HG02798 (cell line): ENCODE measurements around the gene PPM1E.
"Not testable (repeated sequence)": the region's sequence is repeated elsewhere in the genome, so short reads cannot be mapped to it uniquely, and the experiment has no call there.

Experiments used
- ATAC-seq: cut with Tn5 transposase; IDR thresholded peaks from one replicate; pipeline ENCODE4 v1.9.1; 2021; ENCODE audit warnings: mild to moderate bottlenecking; ENCODE audit not compliant: unreplicated experiment, poor library complexity

PPM1E gene

GRCh38 chr17:58755577-58756245 is at the start of gene PPM1E:
TSS of gene PPM1E (plus strand) at chr17:58755854.
- ATAC-seq: peak; percentile 74

DNA sequence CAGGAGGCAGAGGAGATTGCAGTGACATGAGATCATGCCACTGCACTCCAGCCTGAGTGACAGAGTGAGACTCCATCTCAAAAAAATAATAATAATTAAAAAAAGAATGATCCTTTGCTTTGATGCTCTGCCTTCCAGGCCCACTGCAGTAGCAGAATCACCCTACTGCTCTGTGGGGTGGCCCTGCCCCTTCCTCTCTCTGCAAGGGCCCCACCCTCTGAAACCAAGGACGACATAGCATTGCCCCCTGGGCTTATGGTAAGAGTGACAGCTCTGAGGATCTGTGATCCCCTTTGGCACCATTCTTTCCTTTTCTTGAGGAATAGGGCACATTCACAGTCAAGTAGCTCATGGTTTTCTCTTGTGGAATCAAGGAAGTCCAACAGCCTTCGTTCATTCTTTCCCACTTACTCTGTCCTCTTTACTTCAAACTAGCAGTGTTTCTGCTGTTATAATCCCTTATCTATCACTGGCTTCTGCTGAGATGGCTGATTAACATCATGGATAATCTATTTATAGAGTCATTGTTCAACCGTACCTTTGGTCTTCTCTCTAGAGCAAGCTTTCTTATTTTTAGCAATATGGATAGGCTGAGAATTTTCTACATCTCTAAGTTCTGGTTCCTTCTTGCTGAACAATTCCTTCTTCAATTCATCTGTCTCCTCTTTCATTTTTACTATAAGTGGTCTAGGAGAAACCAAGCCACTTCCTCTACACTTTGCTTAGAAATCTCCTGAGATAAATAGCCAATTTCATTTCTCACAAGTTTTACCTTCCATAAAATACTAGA is 49.1 kb upstream of the PPM1E start:
- ATAC-seq: peak; percentile 28

- no peak for ATAC-seq
These were observed 44.6 kb upstream of the PPM1E start for GRCh38 chr17:58710948-58711552.

GRCh38 chr17:58722274-58722673 is 33.4 kb upstream of the PPM1E start:
- ATAC-seq: no peak

DNA sequence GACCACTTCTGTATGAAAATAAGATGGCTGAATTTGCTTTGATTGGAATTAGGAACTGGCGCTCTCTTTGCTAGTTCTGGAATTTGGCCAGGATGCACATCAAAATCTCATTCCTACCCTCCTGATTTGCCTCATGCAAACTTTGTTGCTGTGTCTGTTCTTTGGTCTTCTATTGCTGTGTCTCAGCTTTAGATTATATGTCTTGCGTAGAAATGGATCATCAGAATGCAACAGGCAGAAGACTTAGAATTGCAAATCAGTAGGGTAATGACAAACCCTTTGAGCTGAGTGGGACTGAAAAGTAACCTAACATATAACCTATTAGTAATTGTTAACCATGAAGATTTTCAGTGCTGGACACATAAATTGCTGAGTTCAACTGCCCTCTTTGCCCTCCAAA is 33.0 kb upstream of the PPM1E start:
- no peak for ATAC-seq

DNA sequence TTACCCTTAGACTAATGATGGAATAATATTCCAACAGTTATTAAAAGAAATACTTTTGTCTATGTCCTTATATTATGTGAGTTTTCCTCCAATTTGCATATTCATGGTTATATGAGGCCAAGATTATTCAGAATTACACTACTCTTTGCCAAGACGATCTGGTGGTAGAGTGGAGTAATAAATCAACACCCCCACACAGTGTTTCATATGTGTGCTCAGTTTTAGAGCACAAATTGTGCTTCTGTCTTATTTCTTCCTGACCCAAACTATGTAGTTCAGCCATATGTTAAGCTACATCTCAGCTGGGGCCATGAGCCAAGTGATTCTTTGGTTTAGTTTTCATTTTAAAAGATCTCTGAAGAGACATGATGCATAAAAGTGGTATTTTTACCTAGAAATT is 26.9 kb upstream of the PPM1E start:
- no peak for ATAC-seq

DNA sequence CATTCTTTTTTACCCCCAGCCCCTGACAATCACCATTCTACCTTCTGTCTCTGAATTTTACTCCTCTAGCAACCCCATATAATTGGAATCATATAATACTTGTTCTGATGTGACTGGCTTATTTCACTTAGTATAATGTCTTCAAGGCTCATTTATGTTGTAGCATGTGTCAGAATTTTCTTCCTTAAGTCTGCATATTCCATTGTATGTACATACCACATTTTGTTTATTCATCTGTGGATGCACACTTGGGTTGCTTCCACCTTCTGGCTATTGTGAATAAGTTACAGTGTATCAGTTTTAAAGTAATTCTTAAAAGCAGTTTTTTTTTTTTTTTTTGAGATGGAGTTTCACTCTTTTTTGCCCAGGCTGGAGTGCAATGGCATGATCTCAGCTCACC is 24.7 kb upstream of the PPM1E start:
- no peak for ATAC-seq

GRCh38 chr17:58734040-58734439 is 21.6 kb upstream of the PPM1E start:
- ATAC-seq: no peak

DNA sequence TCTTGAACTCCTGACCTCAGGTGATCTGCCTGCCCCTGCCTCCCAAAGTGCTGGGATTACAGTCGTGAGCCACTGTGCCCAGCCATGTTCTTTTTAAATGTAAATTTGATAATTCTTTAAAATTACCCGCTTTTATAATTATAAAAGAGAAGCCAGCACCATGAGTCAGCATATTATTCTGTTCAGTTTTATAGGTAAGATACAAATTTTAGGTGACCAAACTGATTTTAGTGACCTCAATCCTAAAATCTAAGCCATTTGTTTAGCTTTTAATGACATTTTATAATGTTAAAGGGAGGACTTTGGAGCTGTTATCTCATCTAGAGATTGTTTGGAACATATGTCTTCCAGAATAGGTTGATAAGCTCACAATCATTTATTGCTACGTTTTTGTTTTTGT is 20.8 kb upstream of the PPM1E start:
- no peak for ATAC-seq

DNA sequence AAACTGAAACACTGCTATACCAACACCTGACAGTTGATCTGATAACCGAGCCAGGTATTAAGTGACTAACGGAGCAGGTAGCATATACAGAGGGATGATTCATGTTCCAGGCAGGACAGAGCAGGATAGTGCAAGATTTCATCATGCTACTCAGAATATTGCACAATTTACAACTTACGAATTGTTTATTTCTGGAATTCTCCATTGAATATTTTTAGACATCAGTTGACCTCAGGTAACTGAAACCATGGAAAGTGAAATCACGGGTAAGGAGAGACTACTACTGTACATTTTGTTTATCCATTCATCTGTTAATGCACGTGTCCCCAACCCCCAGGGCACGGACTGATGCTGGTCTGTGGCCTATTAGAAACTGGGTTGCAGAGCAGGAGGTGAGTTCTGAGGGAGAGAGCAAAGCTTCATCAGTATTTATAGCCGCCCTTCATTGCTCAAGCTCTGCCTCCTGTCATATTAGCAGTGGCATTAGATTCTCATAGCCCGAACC is 14.5 kb upstream of the PPM1E start:
- ATAC-seq: no peak

- ATAC-seq: no peak
These were observed 8.0 kb upstream of the PPM1E start for GRCh38 chr17:58747674-58748073.

DNA sequence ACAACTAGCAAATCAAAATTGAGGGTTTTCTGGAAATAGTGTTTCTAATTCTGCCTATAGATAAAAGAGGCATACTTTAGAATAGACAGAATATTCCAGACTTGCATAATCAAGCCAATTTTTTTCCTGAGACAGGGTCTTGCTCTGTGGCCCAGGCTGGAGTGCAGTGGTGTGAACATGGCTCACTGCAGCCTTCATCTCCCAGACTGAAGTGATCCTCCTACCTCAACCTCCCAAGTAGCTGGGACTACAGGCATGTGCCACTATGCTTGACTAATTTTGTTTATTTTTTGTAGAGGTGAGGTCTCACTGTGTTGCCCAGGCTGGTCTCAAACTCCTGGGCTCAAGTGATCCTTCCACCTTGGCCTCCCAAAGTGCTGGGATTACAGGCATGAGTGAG is 6.0 kb upstream of the PPM1E start:
- ATAC-seq: not testable (repeated sequence)

DNA sequence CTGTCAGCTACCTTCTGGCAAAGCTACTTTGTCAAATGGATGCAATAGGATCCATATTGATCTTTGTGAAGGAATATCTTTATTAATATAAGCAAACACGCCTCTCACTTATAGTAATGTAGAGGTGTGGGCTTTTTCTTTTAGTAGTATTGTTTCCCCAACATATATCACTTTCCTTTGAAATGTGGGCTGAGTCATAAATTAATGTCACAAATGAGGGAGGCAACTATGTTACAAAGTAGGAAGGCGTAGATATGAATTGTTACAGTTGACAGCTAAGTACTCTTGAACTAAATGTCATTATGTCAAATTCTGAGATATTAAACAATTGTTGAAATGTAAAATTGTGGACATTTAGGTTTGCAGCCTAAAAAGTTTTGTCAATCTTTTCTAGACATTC is 2.6 kb upstream of the PPM1E start:
- ATAC-seq: no peak

DNA sequence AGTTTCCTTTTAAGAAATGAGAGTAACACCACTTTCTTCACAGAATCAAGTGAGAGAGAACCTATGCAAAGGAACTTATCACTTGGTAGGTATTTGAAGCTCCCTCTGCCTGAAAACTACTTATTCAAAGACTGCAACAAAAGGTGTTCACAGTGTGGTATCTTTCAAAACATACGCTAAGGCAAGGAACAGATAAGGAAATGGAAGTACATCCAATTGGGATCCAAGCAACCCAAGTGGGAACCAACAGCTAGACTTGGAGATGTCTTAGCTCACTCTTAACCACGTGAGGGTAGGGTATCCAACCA is 431 bp upstream of the PPM1E start:
- ATAC-seq: no peak

GRCh38 chr17:58756246-58757161 is 850 bp downstream of the PPM1E start:
- no peak for ATAC-seq

DNA sequence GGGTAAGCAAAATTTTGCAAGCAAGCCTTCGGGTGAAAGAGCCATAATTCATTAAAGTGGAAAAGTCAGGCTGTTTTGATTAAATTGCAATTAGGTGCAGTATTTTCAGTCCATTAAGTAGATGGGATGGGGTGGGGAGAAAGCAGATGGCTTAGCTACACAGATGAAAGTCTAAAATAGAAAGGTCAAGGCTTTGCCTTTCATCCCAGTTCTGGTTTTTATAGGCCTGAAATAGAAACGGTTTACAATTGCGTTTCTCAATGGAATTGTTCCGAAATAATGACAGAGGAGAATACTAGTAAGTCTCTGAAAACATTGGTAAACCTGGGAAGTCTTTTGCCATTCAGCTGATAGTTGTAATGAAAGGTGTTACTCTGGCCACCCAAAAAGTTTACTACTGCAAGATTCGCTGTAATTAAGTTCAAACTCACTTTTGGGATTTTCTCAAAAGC is 1.5 kb downstream of the PPM1E start:
- ATAC-seq: no peak

- ATAC-seq: no peak
These were observed 3.2 kb downstream of the PPM1E start for GRCh38 chr17:58758890-58759289.

DNA sequence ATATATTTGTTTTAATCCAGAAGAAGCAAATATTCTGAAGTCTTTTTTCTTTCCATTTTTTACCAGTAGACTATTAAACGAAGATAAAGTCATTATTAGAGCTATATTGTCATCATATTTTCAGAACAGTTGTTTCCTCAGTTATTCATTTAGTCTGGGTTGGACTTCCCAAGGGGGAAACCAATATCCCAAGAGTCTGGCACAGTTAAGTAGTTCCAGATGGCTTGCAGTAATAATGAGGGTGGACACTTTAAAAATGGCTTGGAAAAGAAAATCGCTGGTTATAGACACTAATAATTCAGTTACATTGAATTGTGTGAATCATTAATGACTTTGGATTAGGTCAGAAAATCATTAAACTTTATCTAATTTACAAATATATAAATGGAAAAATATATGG is 3.9 kb downstream of the PPM1E start:
- no peak for ATAC-seq

DNA sequence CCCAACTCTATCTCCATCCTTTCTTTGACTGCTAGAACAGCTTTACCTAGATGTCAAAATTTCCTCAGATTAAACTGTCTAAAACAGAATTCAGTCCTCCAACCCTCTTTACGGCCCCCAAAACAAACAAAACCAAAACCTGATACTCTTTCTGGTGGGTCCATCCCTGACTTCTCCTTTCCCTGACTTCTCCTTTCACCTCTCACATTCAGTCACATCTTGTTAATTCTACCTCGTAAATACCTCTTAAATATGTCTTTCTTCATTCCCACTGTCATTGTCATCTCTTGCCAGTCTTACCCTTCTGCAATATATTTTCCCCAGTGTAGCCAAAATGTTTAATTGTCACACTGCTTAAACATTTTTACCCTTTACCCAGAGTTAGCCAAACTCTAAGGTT is 4.6 kb downstream of the PPM1E start:
- no peak for ATAC-seq

DNA sequence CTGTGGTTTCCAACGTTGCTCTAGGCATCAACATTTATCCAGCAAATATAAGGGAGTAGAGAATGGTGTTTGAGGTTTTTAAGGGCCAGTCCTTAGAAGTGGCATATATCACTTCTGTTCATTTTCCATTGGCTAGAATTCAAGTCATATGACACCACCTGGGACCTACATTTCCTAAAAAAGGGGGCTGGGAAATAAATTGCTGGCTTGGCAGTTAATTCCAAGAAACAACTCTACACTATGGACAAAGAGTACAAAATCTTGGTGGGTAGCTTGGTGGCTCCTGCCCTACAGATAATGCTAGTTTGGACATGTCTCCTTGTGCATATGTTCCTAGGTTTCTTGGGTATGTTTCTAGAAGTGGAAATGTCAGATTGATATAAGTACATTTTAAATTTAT is 7.6 kb downstream of the PPM1E start:
- ATAC-seq: no peak
